ENCODE data around the gene CST2.
"Not testable (repeated sequence)": the region's sequence is repeated elsewhere in the genome, so short reads cannot be mapped to it uniquely, and the experiment has no call there.

DNA sequence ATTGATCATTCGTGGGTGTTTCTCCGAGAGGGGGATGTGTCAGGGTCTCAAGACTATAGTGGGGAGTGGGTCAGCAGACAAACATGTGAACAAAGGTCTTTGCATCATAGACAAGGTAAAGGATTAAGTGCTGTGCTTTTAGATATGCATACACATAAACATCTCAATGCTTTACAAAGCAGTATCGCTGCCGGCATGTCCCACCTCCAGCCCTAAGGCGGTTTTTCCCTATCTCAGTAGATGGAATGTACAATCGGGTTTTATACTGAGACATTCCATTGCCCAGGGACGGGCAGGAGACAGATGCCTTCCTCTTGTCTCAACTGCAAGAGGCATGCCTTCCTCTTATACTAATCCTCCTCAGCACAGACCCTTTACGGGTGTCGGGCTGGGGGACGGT is 34.2 kb upstream of the CST2 start:
- TF ChIP-seq CTCF (IDR thresholded peaks at IDR 0.05); ZFX (IDR thresholded peaks at IDR 0.05; ENCODE audit: borderline replicate concordance): not testable (repeated sequence)

Measured in 22Rv1 (cell line).